ENCODE data around the gene NAGLU. TPM values are rescaled to one million over a fixed set of nuclear protein-coding genes. Genes with fewer than 3 reads are reported as not detected.

The NAGLU gene
- total RNA-seq, 1 donor from 2014 or later, result 6.2 TPM

DNA sequence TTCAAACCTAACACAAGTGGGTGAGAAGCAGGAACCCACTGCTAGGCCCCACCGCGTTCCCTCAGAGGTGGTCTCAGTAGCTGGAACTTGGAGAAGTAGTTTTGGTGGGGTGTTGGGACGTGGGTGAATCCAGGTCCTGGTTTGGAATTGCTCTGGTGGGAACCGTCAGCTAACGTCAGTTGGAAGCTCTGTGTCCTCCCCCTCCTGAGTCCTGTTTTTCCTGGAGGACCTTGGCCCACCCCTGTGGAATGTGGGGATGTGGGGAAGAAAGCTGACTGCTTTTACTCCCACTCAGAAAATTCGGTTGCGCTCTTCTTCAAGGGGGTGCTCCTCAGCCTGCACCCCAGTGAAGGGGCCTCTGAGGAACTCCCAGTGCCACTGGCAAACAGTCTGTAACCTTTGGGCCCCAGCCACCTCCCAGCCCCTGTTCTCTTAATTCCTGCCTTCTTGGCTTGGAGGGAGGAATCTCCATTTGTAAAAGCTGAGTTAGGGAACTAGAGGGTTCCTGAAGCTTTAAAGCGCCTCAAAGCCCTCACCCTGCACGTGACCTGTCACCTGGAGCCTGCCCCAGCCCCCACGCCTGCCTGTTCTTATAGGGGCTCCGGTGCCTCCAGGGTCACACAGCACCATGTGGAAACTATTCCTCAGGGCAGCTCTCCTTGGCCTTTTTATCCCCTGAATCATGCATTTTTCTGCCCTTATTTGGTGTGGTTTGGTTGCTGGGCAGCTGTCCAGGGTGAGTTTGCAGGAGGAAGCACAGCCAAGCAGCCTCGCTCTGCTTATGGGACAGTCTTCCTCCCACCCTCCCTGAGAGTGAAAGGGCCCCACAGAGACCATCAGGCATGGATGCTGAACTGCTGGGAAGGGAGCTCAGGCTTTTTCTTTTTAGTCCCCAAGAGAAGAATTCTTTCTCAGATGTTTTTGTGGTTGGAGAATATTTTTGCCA is 16.2 kb upstream of the NAGLU start:
- TF ChIP-seq CTCF (IDR thresholded peaks at IDR 0.05) (no peak), EZH2 (IDR thresholded peaks at IDR 0.05) (no peak), EZH2phosphoT487 (IDR thresholded peaks at IDR 0.05) (no peak)
- H3K27me3 Mint-ChIP-seq (ENCODE audit: insufficient read depth, low read depth), result peaks cover 10% of the 10 kb centered on the region
- no peak overlapping the region for H3K9ac ChIP-seq
- H3K9me3 Mint-ChIP-seq, result no peaks in the 10 kb centered on the region
- H3K4me2 ChIP-seq, result peak overlapping the region; percentile 59
- no peak overlapping the region for H3K4me3 ChIP-seq
- no peaks in the 10 kb centered on the region for H3K79me2 ChIP-seq (ENCODE audit: low read depth)
- no peaks in the 10 kb centered on the region for H3K27me3 ChIP-seq
- DNase-seq (ENCODE audit: low spot score), result peak; percentile 62
- H3K9me3 ChIP-seq (ENCODE audit: low read depth), result no peaks in the 10 kb centered on the region
- H3K4me3 Mint-ChIP-seq, result peak overlapping the region; percentile 77
- H4K20me1 ChIP-seq (ENCODE audit: low read depth), result no peaks in the 10 kb centered on the region
- peak overlapping the region; percentile 83 for H3K27ac ChIP-seq
- H3K4me1 ChIP-seq, result peaks cover 21% of the 10 kb centered on the region
- H2AFZ ChIP-seq (replicated peaks), result no peak overlapping the region
- H3K27ac Mint-ChIP-seq, result peak overlapping the region; percentile 100
- no peaks in the 10 kb centered on the region for H3K36me3 ChIP-seq
- H3K4me1 Mint-ChIP-seq, result peaks cover 67% of the 10 kb centered on the region
- peaks cover 17% of the 10 kb centered on the region for H3F3A ChIP-seq (ENCODE audit: low read depth)
- H3K36me3 Mint-ChIP-seq, result peaks cover 18% of the 10 kb centered on the region

GRCh38 chr17:42520540-42520951 is 15.5 kb upstream of the NAGLU start:
- no peaks in the 10 kb centered on the region for H3K36me3 ChIP-seq
- Mint-ChIP-seq H3K27me3 (ENCODE audit: insufficient read depth, low read depth) (peaks cover 10% of the 10 kb centered on the region), H3K27ac (peak overlapping the region; percentile 100), H3K4me1 (peaks cover 69% of the 10 kb centered on the region), H3K4me3 (peak overlapping the region; percentile 77), H3K9me3 (no peaks in the 10 kb centered on the region), H3K36me3 (peaks cover 18% of the 10 kb centered on the region)
- no peaks in the 10 kb centered on the region for H3K9me3 ChIP-seq (ENCODE audit: low read depth)
- TF ChIP-seq CTCF (IDR thresholded peaks at IDR 0.05), result peak; percentile 49
- no peak for TF ChIP-seq EZH2phosphoT487 (IDR thresholded peaks at IDR 0.05)
- peak; percentile 36 for DNase-seq (ENCODE audit: low spot score)
- peak overlapping the region; percentile 59 for H3K4me2 ChIP-seq
- H3F3A ChIP-seq (ENCODE audit: low read depth), result peaks cover 17% of the 10 kb centered on the region
- no peak overlapping the region for H3K4me3 ChIP-seq
- H3K4me1 ChIP-seq, result peaks cover 21% of the 10 kb centered on the region
- no peak overlapping the region for H2AFZ ChIP-seq (replicated peaks)
- no peaks in the 10 kb centered on the region for H3K27me3 ChIP-seq
- H3K79me2 ChIP-seq (ENCODE audit: low read depth), result no peaks in the 10 kb centered on the region
- H3K27ac ChIP-seq, result peak overlapping the region; percentile 83
- no peak overlapping the region for H3K9ac ChIP-seq
- H4K20me1 ChIP-seq (ENCODE audit: low read depth), result no peaks in the 10 kb centered on the region

GRCh38 chr17:42521036-42521435 is 15.0 kb upstream of the NAGLU start:
- no peak overlapping the region for H2AFZ ChIP-seq (replicated peaks)
- no peak for TF ChIP-seq EZH2phosphoT487 (IDR thresholded peaks at IDR 0.05)
- TF ChIP-seq CTCF (IDR thresholded peaks at IDR 0.05), result no peak
- TF ChIP-seq EZH2 (IDR thresholded peaks at IDR 0.05), result no peak
- no peak overlapping the region for H3K4me3 ChIP-seq
- no peak overlapping the region for H3K4me2 ChIP-seq
- H3K36me3 Mint-ChIP-seq, result peaks cover 18% of the 10 kb centered on the region
- H3K9me3 ChIP-seq (ENCODE audit: low read depth), result no peaks in the 10 kb centered on the region
- H3K4me1 ChIP-seq, result peaks cover 21% of the 10 kb centered on the region
- H3K4me3 Mint-ChIP-seq, result peak overlapping the region; percentile 77
- H3K4me1 Mint-ChIP-seq, result peaks cover 69% of the 10 kb centered on the region
- H3K27ac ChIP-seq, result no peak overlapping the region
- H4K20me1 ChIP-seq (ENCODE audit: low read depth), result no peaks in the 10 kb centered on the region
- peaks cover 17% of the 10 kb centered on the region for H3F3A ChIP-seq (ENCODE audit: low read depth)
- H3K79me2 ChIP-seq (ENCODE audit: low read depth), result no peaks in the 10 kb centered on the region
- no peak for DNase-seq (ENCODE audit: low spot score)
- peak overlapping the region; percentile 100 for H3K27ac Mint-ChIP-seq
- peaks cover 10% of the 10 kb centered on the region for H3K27me3 Mint-ChIP-seq (ENCODE audit: insufficient read depth, low read depth)
- no peak overlapping the region for H3K9ac ChIP-seq
- H3K27me3 ChIP-seq, result no peaks in the 10 kb centered on the region
- no peaks in the 10 kb centered on the region for H3K9me3 Mint-ChIP-seq
- no peaks in the 10 kb centered on the region for H3K36me3 ChIP-seq
